GM23338 (cell line): ENCODE results near the gene IL17C. TPM values are rescaled to one million over a fixed set of nuclear protein-coding genes. Genes with fewer than 3 reads are reported as not detected.
A peak's percentile ranks its signal among the peaks of the same experiment; 100 is the strongest.

ENCODE experiments used
- ATAC-seq: fragments of 200-7000 bp; cut with Tn5 transposase; 3 replicates; pipeline ENCODE4 v1.9.1; 2020
- DNase-seq: peaks from one replicate; pipeline ENCODE4 v3.0.0-alpha.2; 2015; ENCODE audit warnings: low spot score
- H2AFZ ChIP-seq: fragments of 200-600 bp; sonication (generic); 2 replicates; pipeline ENCODE4 v1.8.0; 2016; ENCODE audit warnings: antibody characterized with exemption, mild to moderate bottlenecking, moderate library complexity
- H3F3A ChIP-seq: fragments of 200-600 bp; sonication (generic); replicated peaks from 2 replicates; pipeline ENCODE4 v1.8.0; 2017; ENCODE audit warnings: antibody characterized with exemption, mixed run types, low read depth
- H3K27ac ChIP-seq: fragments of 200-600 bp; sonication (generic); 2 replicates; pipeline ENCODE4 v1.6.1; 2016; ENCODE audit warnings: low read depth
- H3K27me3 ChIP-seq: fragments of 200-600 bp; sonication (generic); 2 replicates; pipeline ENCODE4 v1.8.0; 2016; ENCODE audit warnings: mild to moderate bottlenecking, mixed run types, moderate library complexity; ENCODE audit not compliant: insufficient read depth
- H3K36me3 ChIP-seq: fragments of 200-600 bp; sonication (generic); 2 replicates; pipeline ENCODE4 v1.8.0; 2016; ENCODE audit warnings: mild to moderate bottlenecking; ENCODE audit not compliant: insufficient read depth
- H3K4me1 ChIP-seq: fragments of 200-600 bp; sonication (generic); 2 replicates; pipeline ENCODE4 v1.8.0; 2016; ENCODE audit warnings: mild to moderate bottlenecking, moderate library complexity; ENCODE audit not compliant: insufficient read depth
- H3K4me2 ChIP-seq: fragments of 200-600 bp; sonication (generic); 2 replicates; pipeline ENCODE4 v1.7.1; 2017; ENCODE audit warnings: mixed run types
- H3K4me3 ChIP-seq: fragments of 200-600 bp; sonication (generic); 2 replicates; pipeline ENCODE4 v1.6.1; 2016; ENCODE audit warnings: mixed run types
- H3K79me2 ChIP-seq: fragments of 200-600 bp; sonication (generic); replicated peaks from 2 replicates; pipeline ENCODE4 v1.8.0; 2017; ENCODE audit warnings: mild to moderate bottlenecking; ENCODE audit not compliant: insufficient read depth
- H3K9me2 ChIP-seq: fragments of 200-600 bp; sonication (generic); 2 replicates; pipeline ENCODE4 v1.8.0; 2017; ENCODE audit not compliant: insufficient read depth
- H4K20me1 ChIP-seq: fragments of 200-600 bp; sonication (generic); replicated peaks from 2 replicates; pipeline ENCODE4 v1.8.0; 2017; ENCODE audit warnings: mild to moderate bottlenecking; ENCODE audit not compliant: insufficient read depth
- H3K27ac Mint-ChIP-seq: 2 replicates; pipeline ENCODE4 v1.8.0; 2020; ENCODE audit warnings: inconsistent platforms, mild to moderate bottlenecking, moderate library complexity, mixed read lengths
- H3K27me3 Mint-ChIP-seq: 3 replicates; pipeline ENCODE4 v1.8.0; 2022; ENCODE audit warnings: low read depth, mild to moderate bottlenecking, moderate library complexity, mixed read lengths, inconsistent platforms; ENCODE audit not compliant: insufficient read depth, poor library complexity
- H3K36me3 Mint-ChIP-seq: 3 replicates; pipeline ENCODE4 v1.8.0; 2021; ENCODE audit warnings: low read depth, mild to moderate bottlenecking, inconsistent platforms, moderate library complexity, mixed read lengths
- H3K4me1 Mint-ChIP-seq: 3 replicates; pipeline ENCODE4 v1.8.0; 2020; ENCODE audit warnings: mild to moderate bottlenecking, inconsistent platforms, mixed read lengths
- H3K4me3 Mint-ChIP-seq: 3 replicates; pipeline ENCODE4 v1.8.0; 2021; ENCODE audit warnings: moderate library complexity, mild to moderate bottlenecking, inconsistent platforms, mixed read lengths
- H3K9me3 Mint-ChIP-seq: 3 replicates; pipeline ENCODE4 v1.8.0; 2020; ENCODE audit warnings: moderate library complexity, mild to moderate bottlenecking, inconsistent platforms, mixed read lengths
- CTCF ChIP-seq, 2 experiments: fragments of 200-600 bp in 1 of 2; sonication (generic) in 1 of 2; conservative IDR thresholded peaks; 2 replicates each; pipeline versions ENCODE4 v1.5.1 to v1.6.1; 2016 to 2017; ENCODE audit warnings: antibody characterized with exemption in 2 of 2, low read depth in 2 of 2, mild to moderate bottlenecking in 2 of 2, moderate library complexity in 1 of 2
- ETS1 ChIP-seq: IDR thresholded peaks from 2 replicates; pipeline ENCODE4 v1.6.1; 2016; ENCODE audit warnings: antibody characterized with exemption
- EZH2 ChIP-seq: fragments of 200-600 bp; sonication (generic); IDR thresholded peaks from one replicate; pipeline ENCODE4 v1.8.0; 2017; ENCODE audit warnings: antibody characterized with exemption, mild to moderate bottlenecking, low read depth; ENCODE audit not compliant: unreplicated experiment
- JUNB ChIP-seq: IDR thresholded peaks from one replicate; pipeline ENCODE4 v1.6.1; 2016; ENCODE audit warnings: antibody characterized with exemption; ENCODE audit not compliant: unreplicated experiment
- POLR2AphosphoS5 ChIP-seq: IDR thresholded peaks from 2 replicates; pipeline ENCODE4 v1.6.1; 2016; ENCODE audit warnings: antibody characterized with exemption, low read depth
- REST ChIP-seq: IDR thresholded peaks from one replicate; pipeline ENCODE4 v1.6.1; 2018; ENCODE audit warnings: antibody characterized with exemption; ENCODE audit not compliant: unreplicated experiment
- STAT1 ChIP-seq: IDR thresholded peaks from one replicate; pipeline ENCODE4 v1.6.1; 2016; ENCODE audit warnings: antibody characterized with exemption; ENCODE audit not compliant: unreplicated experiment
- ZNF114 ChIP-seq: fragments of 250-450 bp; sonication (Bioruptor Pico); IDR thresholded peaks from 2 replicates; pipeline ENCODE4 v1.5.0; 2020; ENCODE audit warnings: mild to moderate bottlenecking, moderate library complexity
- ZNF331 ChIP-seq: fragments of 250-450 bp; sonication (Bioruptor Pico); IDR thresholded peaks from 2 replicates; pipeline ENCODE4 v1.5.0; 2020; ENCODE audit warnings: low read depth, mild to moderate bottlenecking, moderate library complexity
- ZNF462 ChIP-seq: fragments of 250-450 bp; sonication (Bioruptor Pico); IDR thresholded peaks from 2 replicates; pipeline ENCODE4 v1.5.0; 2020; ENCODE audit warnings: mild to moderate bottlenecking, moderate library complexity
- polyA plus RNA-seq: library from polyadenylated mRNA; unstranded; fragments of >200 nt; fragmentation: Nextera tagmentation; extraction: Ambion mirVana; gene quantifications from 2 replicates; pipeline ENCODE4 v1.2.1, GENCODE V29; 2016
- total RNA-seq: library from RNA; depleted of rRNA; stranded (reverse); fragments of >200 nt; shearing (Covaris generic); gene quantifications from 2 replicates; pipeline ENCODE4 v1.2.3, GENCODE V29; 2014

Gene IL17C
- total and polyA plus RNA-seq, 2 experiments from 2014 or later, result 2.7 to 3.9 TPM

GRCh38 chr16:88658714-88659113, 20.3 kb downstream of the IL17C start (continued):
- no peak for TF ChIP-seq ZNF462

- H3K4me1 ChIP-seq, result peaks cover 16% of the 10 kb centered on the region
- no peak for ATAC-seq
- no peak overlapping the region for H3K4me2 ChIP-seq
- H3K27me3 Mint-ChIP-seq, result peaks cover 13% of the 10 kb centered on the region
- H3K4me1 Mint-ChIP-seq, result peaks cover 12% of the 10 kb centered on the region; the same call in 2 of the 3 replicates
- no peak overlapping the region for H3K4me3 ChIP-seq
- peaks cover 35% of the 10 kb centered on the region for H4K20me1 ChIP-seq
- peaks cover 7% of the 10 kb centered on the region for H3K36me3 ChIP-seq
- no peak overlapping the region for H3K4me3 Mint-ChIP-seq
- H3K9me2 ChIP-seq, result no peaks in the 10 kb centered on the region
- no peak for DNase-seq
- no peak overlapping the region for H2AFZ ChIP-seq
- no peak overlapping the region for H3K27ac ChIP-seq
- H3K27me3 ChIP-seq, result no peaks in the 10 kb centered on the region
- no peaks in the 10 kb centered on the region for H3K9me3 Mint-ChIP-seq
- peak overlapping the region; percentile 62; the same call in 1 of the 2 replicates for H3K27ac Mint-ChIP-seq
- 0 out of 2 replicates have a peak, but pooled peaks cover 9% of the 10 kb centered on the region for H3F3A ChIP-seq
- peaks cover 14% of the 10 kb centered on the region; the same call in 2 of the 3 replicates for H3K36me3 Mint-ChIP-seq
- H3K79me2 ChIP-seq, result peaks cover 52% of the 10 kb centered on the region
- TF ChIP-seq EZH2, result no peak
- TF ChIP-seq CTCF (conservative IDR thresholded peaks at IDR 0.05; ENCODE audit: low read depth in 2 of 2), result no peak
- no peak for TF ChIP-seq POLR2AphosphoS5
- no peak for TF ChIP-seq ZNF114 (CRISPR knock-in tag)
- TF ChIP-seq STAT1, result no peak
- TF ChIP-seq REST, result no peak
- no peak for TF ChIP-seq JUNB
- no peak for TF ChIP-seq ETS1
- TF ChIP-seq ZNF331 (CRISPR knock-in tag), result no peak
Measured at GRCh38 chr16:88659160-88659559, 20.8 kb downstream of the IL17C start.
